ENCODE measurements around the gene PLCH2.
"Not testable (repeated sequence)": the region's sequence is repeated elsewhere in the genome, so short reads cannot be mapped to it uniquely, and the experiment has no call there.

The PLCH2 gene

GRCh38 chr1:2476061-2476999 lies at the start of gene PLCH2:
Gene PLCH2, plus strand, starts transcription at chr1:2476289. Its CDS starts 300 bp downstream, at chr1:2476589.
- DNase-seq = no peak

GRCh38 chr1:2426540-2426939 lies 49.5 kb upstream of the PLCH2 start:
- no peak for DNase-seq

DNA sequence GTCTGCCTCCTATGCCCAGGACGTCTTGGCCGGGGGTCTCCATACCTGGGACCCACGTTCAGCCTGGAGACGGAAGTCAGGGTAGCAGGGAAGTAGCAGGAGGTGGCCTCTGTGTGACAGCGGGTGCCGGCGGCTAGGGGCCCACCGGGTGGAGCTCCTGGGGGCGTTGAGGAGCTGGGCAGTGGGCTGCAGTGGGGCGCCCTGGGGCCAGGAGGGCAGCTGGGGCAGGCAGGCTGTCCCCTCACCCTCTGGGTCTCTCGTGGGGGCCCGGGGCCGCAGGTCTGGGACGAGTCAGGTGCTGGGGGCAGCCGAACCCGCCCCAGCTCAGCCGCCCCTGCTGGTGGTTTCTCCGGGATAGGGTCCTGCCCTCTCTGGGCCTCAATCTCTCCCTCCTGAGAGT lies 49.0 kb upstream of the PLCH2 start:
- no peak for DNase-seq

DNA sequence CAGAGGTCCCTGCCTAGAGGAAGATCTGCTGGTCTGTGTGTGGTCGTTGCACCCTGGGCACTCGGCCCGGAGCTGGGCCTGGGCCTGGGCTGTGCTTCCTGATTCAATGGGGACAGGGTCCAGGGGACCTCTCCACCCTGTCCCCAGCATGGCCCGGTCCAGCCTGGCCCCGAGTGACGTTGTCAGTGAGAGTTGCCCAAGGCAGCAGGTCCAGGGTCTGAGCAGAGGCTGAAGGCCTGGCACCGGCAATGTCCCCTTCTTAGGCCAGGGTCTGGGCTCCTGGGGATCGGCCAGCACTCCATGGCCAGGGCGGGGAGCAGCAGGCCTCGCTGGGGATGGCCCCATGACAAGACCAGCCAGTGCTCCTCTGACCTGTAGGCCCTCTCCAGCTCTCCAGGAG lies 48.1 kb upstream of the PLCH2 start:
- DNase-seq = no peak

DNA sequence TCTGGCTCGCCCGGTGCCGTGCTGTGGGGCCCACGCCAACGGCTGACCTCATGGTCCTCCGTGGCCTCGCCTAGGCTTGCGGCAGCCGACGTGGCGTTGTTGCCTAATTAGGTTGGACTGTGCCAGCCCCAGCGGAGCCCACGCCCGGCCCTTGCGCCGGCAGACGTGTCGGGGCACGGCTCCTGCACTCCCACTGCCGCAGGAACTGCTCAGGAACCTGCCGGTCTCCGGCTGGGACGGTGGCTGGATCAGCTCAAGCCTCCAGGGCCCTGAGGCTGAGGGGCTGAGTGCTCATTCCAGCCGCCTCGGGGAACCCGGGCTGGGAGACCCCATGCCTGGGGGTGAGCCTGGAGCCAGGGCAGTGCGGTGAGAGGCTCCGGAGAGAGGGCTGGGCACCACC lies 47.6 kb upstream of the PLCH2 start:
- DNase-seq = no peak

DNA sequence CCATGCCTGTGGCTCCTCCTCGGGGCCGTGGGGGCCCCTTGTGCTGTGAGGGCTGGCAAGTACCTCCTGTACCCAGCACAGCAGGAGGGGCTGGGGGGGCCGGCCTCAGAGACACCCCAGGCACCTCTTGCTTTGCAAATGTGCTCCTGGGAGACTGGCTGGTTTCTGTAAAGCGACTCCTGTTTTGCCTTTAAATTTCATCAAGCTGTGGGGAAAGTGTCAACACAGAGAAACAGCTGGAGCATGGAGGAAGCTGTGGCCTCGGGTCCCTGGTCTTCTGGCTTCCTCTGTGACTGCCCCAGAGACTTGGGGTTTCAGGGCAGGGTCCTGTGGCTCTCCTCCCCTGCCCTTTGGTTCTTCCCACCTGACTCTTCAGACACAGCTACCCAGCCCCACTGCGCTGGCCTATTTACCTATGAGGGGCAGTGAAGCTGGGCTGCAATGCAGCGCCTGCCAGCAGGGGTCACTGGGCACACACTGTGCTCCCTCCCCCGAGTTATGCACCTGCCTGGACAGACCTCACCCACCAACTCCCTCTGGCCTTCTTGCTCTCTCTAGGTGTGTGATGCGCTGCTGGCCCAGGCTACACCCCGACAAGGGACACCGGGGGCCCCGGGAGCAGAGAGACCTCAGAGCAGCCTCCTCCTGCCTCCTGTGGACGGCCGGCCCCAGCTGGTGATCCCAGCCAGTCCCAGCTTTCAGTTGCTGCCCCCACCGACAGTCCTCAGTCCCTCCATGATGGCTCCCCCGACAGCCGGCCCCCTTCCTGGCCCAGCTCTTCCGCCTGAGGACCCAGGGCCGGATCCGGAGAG lies 46.1 kb upstream of the PLCH2 start:
- no peak for DNase-seq

- no peak for DNase-seq
Measured at GRCh38 chr1:2430592-2430973, 45.5 kb upstream of the PLCH2 start.

- DNase-seq = no peak
Measured at GRCh38 chr1:2431103-2431502, 45.0 kb upstream of the PLCH2 start.

GRCh38 chr1:2431518-2431917 lies 44.6 kb upstream of the PLCH2 start:
- no peak for DNase-seq

DNA sequence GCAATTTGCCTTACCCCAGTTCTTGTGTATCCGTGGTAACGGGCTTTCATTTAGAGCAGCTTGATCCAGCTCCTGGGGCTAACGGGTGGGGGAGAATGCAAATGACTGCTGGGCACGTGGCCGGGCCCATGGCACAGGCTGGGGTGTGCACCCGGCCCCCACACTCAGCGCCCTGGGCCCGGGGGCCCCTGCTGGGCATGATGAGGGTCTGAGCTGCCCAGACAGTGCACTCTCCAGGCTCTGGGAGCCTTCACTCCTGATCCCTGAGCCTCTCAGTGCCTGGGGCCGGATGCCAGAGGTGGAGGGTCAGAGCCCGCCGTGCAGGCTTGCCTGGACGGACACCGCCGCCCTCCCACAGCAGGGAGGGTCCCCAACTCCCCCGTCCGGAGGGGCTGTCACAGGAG lies 43.6 kb upstream of the PLCH2 start:
- no peak for DNase-seq

- no peak for DNase-seq
Measured at GRCh38 chr1:2433196-2433595, 42.9 kb upstream of the PLCH2 start.

DNA sequence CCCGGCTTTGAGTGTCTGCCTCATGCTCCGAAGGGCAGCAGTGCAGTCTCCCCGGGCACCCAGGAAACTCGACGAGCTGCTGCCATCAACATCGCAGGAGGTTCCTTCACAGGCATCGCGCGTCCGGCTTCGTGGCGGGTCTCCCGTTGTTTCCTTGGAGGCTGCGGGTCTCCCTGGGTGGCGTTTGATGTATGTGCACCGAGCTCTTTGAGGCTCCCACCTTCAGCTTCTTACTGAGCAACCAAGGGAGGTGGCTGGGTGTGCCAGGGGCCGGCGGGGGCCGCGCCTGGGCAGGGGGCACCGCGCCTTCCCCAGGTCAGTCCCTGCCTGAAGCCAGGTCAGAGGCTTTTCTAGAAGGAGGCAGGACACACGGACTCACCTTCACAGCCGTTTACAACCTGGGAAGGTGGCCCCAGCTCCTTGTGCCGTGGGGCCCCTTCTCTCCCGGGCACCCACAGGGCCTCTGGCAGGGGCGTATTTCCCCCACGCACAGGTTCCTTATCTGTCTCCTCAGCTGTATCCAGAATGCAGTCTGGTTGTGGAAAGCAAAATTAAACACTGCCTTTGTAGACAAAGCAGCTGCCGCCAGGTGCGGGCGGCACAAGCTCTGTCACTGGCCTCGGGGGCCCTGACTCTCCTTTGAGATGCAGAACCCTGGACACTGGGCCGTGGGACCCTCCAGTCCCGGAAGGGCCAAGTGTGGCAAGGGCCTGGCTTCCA lies 42.0 kb upstream of the PLCH2 start:
- DNase-seq = no peak

GRCh38 chr1:2435091-2435490 lies 41.0 kb upstream of the PLCH2 start:
- DNase-seq = no peak

DNA sequence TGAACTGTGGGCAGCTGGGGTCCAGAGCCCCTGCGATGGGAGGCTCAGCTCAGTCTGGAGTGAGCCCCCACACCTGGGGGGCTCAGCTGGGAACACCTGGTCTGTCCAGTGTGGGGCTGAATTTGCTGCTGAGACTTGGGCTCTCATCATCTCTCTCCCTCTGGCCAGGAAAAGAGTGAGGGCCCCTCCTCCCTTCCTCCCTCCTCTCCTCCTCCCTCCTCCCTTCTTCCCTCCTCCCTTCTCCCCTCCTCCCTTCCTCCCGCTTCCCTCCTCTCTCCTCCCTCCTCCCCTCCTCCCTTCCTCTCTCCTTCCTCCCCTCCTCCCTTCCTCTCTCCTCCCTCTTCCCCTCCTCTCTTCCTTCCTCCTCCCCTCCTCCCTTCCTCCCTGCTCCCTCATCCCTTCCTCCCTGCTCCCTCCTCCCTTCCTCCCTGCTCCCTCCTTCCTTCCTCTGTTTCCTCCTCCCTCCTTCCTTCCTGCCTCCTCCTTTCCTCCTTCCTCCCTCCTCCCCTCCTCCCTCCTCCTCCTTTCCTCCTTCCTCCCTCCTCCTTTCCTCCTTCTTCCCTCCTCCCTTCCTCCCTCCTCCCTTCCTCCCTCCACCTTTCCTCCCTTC lies 40.2 kb upstream of the PLCH2 start:
- no peak for DNase-seq

DNA sequence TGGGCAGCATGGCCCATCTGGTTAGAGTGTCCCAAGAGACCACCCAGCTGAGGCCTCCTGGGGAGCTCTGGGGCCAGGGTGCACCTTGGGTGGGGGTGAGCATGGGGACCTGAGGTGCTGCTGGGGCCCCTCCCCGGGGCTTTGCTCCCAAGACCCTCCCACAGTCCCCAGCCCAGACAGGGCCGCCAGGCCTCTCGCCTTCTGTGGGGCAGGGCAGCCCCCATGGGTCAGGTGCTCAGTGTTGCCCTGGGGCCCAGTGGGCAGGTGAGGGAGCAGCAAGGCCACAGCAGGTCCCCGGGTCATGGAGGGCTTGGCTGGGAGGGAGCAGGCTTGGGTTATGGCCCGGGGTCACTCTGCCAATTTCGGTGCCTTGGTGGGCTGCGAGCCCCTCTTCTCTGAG lies 39.2 kb upstream of the PLCH2 start:
- DNase-seq = no peak

GRCh38 chr1:2437617-2438016 lies 38.5 kb upstream of the PLCH2 start:
- DNase-seq = no peak

- no peak for DNase-seq
Measured at GRCh38 chr1:2438038-2438437, 38.1 kb upstream of the PLCH2 start.

DNA sequence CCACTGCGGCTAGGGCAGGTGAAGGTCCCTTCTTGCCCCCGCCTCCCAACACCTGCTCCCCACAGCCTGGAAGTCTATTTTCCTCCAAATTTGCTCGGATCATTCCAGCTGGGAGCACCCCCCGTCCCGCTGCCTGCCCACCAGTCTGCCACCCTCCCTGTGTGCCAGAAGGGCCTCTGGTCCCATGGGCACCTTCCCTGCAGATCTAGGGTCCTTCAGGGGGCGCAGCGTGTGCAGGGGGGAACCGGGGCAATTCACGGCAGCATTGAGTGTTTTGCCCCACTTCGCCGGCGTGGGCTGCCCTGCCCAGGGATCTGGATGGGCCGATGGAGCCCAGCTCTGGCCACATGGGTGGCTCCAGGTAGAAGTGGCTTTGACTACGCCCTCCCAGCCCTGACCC lies 37.4 kb upstream of the PLCH2 start:
- DNase-seq = no peak

DNA sequence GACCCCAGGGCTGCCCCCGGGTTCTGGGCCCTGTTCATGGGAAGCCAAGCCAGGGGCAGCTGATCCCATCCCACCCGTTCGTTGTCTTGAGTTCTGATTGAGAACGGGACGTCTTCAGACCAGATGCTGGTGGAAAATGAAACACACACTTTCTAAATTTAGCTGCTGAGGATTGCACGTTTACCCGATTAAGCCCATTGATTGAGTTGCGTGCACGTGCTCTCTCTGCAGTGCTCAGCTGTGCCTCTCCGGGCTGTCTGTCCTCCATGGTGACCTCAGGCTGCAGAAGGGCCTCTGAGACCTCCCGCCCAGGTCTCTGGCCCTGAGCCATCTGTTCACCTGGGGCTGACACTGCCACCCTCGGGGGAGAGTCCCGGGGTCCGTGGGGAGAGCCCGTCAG lies 36.7 kb upstream of the PLCH2 start:
- DNase-seq = no peak

DNA sequence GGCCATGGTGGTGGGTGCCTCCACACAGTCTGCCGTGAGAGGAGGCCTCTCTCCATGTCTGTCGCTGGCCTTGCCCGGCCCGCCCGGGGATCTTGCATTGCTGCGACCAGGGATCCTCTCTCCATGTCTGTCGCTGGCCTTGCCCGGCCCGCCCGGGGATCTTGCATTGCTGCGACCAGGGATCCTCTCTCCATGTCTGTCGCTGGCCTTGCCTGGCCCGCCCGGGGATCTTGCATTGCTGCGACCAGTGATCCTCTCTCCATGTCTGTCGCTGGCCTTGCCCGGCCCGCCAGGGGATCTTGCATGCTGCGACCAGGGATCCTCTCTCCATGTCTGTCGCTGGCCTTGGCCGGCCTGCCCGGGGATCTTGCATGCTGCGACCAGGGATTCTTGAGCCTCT lies 35.7 kb upstream of the PLCH2 start:
- DNase-seq = not testable (repeated sequence)

- DNase-seq = no peak
Measured at GRCh38 chr1:2441746-2442145, 34.3 kb upstream of the PLCH2 start.

DNA sequence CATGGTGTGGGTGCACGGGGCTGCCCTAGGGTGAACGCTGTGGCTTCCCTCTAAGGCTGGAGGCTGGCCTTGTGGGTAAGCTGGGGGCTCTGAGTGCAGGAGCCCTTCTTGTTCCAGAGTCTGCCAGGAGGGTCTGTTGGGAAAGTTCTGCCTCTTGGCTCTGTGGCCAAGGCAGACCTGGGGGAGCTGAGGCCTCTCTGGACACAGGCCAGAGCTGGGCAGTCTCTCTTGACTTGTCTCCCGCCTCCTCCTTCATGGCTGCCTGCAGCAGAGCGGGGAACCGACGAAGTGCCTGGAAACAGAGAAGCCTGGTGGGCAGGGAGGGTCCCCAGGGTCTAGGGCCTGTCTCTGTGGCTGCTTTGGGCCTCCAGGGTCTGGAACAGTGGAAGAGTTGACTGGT lies 33.4 kb upstream of the PLCH2 start:
- no peak for DNase-seq
